PC-9 (cell line): Measurements from ENCODE around the gene COG5. TPM values are rescaled to one million over a fixed set of nuclear protein-coding genes. Genes with fewer than 3 reads are reported as not detected.

Source experiments
- BruUV-seq: library from RNA; stranded (reverse); fragments of 400-500 nt; replicated peaks from 2 replicates; lab custom pipeline; 2021; lab: Mats Ljungman, UMichigan
- CTCF ChIA-PET: fragments of 300-600 bp; sonication (Branson Sonifier 250); formaldehyde crosslinking; loops from one replicate; lab custom pipeline; 2022; ENCODE audit warnings: antibody characterized with exemption; lab: Charles Lee
- POLR2A ChIA-PET: fragments of 300-600 bp; sonication (Branson Sonifier 250); formaldehyde crosslinking; loops from one replicate; lab custom pipeline; 2022; ENCODE audit warnings: antibody characterized with exemption; ENCODE audit not compliant: unreplicated experiment; lab: Charles Lee
- DNase-seq, 2 experiments: peaks; one replicate each; pipeline versions ENCODE4 v3.0.0 to v3.0.0-alpha.2; 2015 to 2022; ENCODE audit warnings: mixed read lengths in 1 of 2
- H2AFZ ChIP-seq: fragments of 200-600 bp; sonication (generic); 2 replicates; pipeline ENCODE4 v1.8.1; 2017; ENCODE audit warnings: antibody characterized with exemption
- H3F3A ChIP-seq: fragments of 200-600 bp; sonication (generic); 2 replicates; pipeline ENCODE4 v1.8.1; 2017; ENCODE audit warnings: antibody characterized with exemption, mild to moderate bottlenecking, low read depth; ENCODE audit not compliant: insufficient read depth
- H3K27ac ChIP-seq: fragments of 200-600 bp; sonication (generic); 2 replicates; pipeline ENCODE4 v1.6.1; 2016; ENCODE audit warnings: mixed run types
- H3K27me3 ChIP-seq: fragments of 200-600 bp; sonication (generic); 2 replicates; pipeline ENCODE4 v1.6.1; 2016; ENCODE audit warnings: low read depth, mixed run types; ENCODE audit not compliant: insufficient read depth
- H3K36me3 ChIP-seq: fragments of 200-600 bp; sonication (generic); 2 replicates; pipeline ENCODE4 v1.6.1; 2016; ENCODE audit warnings: low read depth, mixed run types
- H3K4me1 ChIP-seq: fragments of 200-600 bp; sonication (generic); replicated peaks from 2 replicates; pipeline ENCODE4 v1.6.1; 2016; ENCODE audit warnings: mixed run types; ENCODE audit not compliant: insufficient read depth
- H3K4me2 ChIP-seq: fragments of 200-600 bp; sonication (generic); 2 replicates; pipeline ENCODE4 v1.6.1; 2017; ENCODE audit warnings: mixed run types
- H3K4me3 ChIP-seq: fragments of 200-600 bp; sonication (generic); 2 replicates; pipeline ENCODE4 v1.6.1; 2016; ENCODE audit warnings: mixed run types
- H3K79me2 ChIP-seq: fragments of 200-600 bp; sonication (generic); 2 replicates; pipeline ENCODE4 v1.6.1; 2017; ENCODE audit warnings: low read depth, mixed run types
- H3K9me2 ChIP-seq: fragments of 200-600 bp; sonication (generic); 2 replicates; pipeline ENCODE4 v1.8.1; 2017; ENCODE audit warnings: mild to moderate bottlenecking; ENCODE audit not compliant: insufficient read depth
- H3K9me3 ChIP-seq: fragments of 200-600 bp; sonication (generic); 2 replicates; pipeline ENCODE4 v1.8.1; 2016; ENCODE audit warnings: low read depth; ENCODE audit not compliant: insufficient read depth
- H4K20me1 ChIP-seq: fragments of 200-600 bp; sonication (generic); 2 replicates; pipeline ENCODE4 v1.8.1; 2017; ENCODE audit not compliant: insufficient read depth
- CTCF ChIP-seq: fragments of 200-600 bp; sonication (generic); conservative IDR thresholded peaks from 2 replicates; pipeline ENCODE4 v1.6.1; 2017; ENCODE audit warnings: mixed run types, antibody characterized with exemption, mild to moderate bottlenecking, moderate library complexity
- EZH2 ChIP-seq: fragments of 200-600 bp; sonication (generic); IDR thresholded peaks from 2 replicates; pipeline ENCODE4 v1.8.0; 2017; ENCODE audit warnings: antibody characterized with exemption, low read depth
- intact Hi-C: fragments of 100-400 bp; cut with micrococcal nuclease; formaldehyde crosslinking; loops from one replicate; pipeline ENCODE4 v1.10.0; 2022; ENCODE audit not compliant: unreplicated experiment
- total RNA-seq: library from RNA; stranded (reverse); gene quantifications from 2 replicates; pipeline ENCODE4 v1.2.3, GENCODE V29; 2021

COG5 gene
- total RNA-seq, 1 experiment from 2014 or later, result 43.5 TPM

DNA sequence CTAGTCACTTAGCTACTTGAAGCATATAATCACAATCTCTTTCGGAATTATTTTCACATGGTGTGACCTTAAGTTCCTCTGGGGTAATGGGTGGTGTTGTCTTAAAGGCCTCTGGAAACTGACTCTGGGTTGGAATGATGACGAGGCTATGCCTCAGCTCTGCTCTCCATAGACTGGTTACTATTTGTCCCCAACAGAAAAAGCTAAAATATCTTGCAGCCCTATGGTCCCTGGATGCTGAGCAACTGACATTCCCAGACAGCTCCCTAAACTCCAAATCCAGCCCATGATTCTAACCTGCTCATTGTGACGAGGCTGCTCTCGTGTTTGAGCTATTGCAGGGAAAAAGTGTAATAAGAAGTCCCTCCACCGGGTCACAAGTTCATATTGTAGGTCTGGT is 343.4 kb downstream of the COG5 start:
- H3K79me2 ChIP-seq, result no peaks in the 10 kb centered on the region
- no peaks in the 10 kb centered on the region for H3K9me2 ChIP-seq
- no peak overlapping the region for H3K4me2 ChIP-seq
- ChIA-PET POLR2A (no interaction called here), CTCF (no interaction called here)
- no peak overlapping the region for H2AFZ ChIP-seq
- no peaks in the 10 kb centered on the region for H3K27me3 ChIP-seq
- H3F3A ChIP-seq, result no peaks in the 10 kb centered on the region
- H3K27ac ChIP-seq, result no peak overlapping the region
- no peaks in the 10 kb centered on the region for H3K36me3 ChIP-seq
- no peaks in the 10 kb centered on the region for H3K9me3 ChIP-seq
- no peaks in the 10 kb centered on the region for H4K20me1 ChIP-seq
- intact Hi-C loops, result no loop called here
- no peak for DNase-seq
- BruUV-seq, result no TSS peak
- H3K4me3 ChIP-seq, result no peak overlapping the region
- TF ChIP-seq EZH2 (no peak), CTCF (no peak)
- H3K4me1 ChIP-seq, result no peaks in the 10 kb centered on the region

GRCh38 chr7:107219563-107220244 is 344.0 kb downstream of the COG5 start:
- no peak for TF ChIP-seq CTCF
- TF ChIP-seq EZH2, result no peak
- intact Hi-C loops, result no loop called here
- POLR2A ChIA-PET, result no interaction called here

DNA sequence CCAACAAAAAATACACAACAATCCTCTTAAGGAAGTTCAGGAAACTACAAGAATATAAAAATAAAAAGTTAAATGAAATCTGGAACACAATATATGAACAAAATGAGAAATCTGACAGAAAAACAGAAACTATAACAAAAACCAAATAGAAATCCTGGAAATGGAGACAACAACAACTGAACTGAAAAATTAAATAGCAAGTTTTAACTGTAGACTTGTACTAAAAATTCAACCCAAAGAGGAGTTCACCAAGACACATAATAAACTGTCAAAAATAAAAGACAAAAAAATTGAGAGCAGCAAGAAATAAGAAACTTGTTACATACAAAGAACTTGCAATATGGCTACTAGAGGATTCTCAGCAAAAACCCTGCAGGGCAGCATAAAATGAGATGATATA is 349.8 kb downstream of the COG5 start:
- Histone ChIP-seq H3K79me2 (no peaks in the 10 kb centered on the region), H3K4me3 (no peak overlapping the region), H3K36me3 (no peaks in the 10 kb centered on the region), H3F3A (no peaks in the 10 kb centered on the region), H3K27me3 (no peaks in the 10 kb centered on the region), H3K9me3 (no peaks in the 10 kb centered on the region), H3K27ac (no peak overlapping the region), H2AFZ (no peak overlapping the region), H3K4me1 (no peaks in the 10 kb centered on the region), H3K9me2 (no peaks in the 10 kb centered on the region), H4K20me1 (no peaks in the 10 kb centered on the region), H3K4me2 (no peak overlapping the region)
- no TSS peak for BruUV-seq
- TF ChIP-seq CTCF, result no peak
- TF ChIP-seq EZH2, result no peak
- POLR2A ChIA-PET, result interaction anchor here (0.6 kb wide), 1 partner anchor 256 kb away, joined by 3 read pairs; no protein-coding TSS in a partner anchor
- CTCF ChIA-PET, result no interaction called here
- intact Hi-C loops, result no loop called here
- DNase-seq, result no peak

More at GRCh38 chr7:107219563-107220244, 344.0 kb downstream of the COG5 start:
- H3K36me3 ChIP-seq, result no peaks in the 10 kb centered on the region
- no peaks in the 10 kb centered on the region for H3K27me3 ChIP-seq
- H3K4me2 ChIP-seq, result no peak overlapping the region
- H3K4me3 ChIP-seq, result no peak overlapping the region
- H3K9me3 ChIP-seq, result no peaks in the 10 kb centered on the region
- no peaks in the 10 kb centered on the region for H3F3A ChIP-seq
- no peaks in the 10 kb centered on the region for H3K79me2 ChIP-seq
- no peaks in the 10 kb centered on the region for H4K20me1 ChIP-seq
- no peaks in the 10 kb centered on the region for H3K9me2 ChIP-seq
- H3K4me1 ChIP-seq, result no peaks in the 10 kb centered on the region
- H2AFZ ChIP-seq, result no peak overlapping the region
- no TSS peak for BruUV-seq
- H3K27ac ChIP-seq, result no peak overlapping the region
- CTCF ChIA-PET, result no interaction called here
- no peak for DNase-seq
